Calu3 (cell line): ENCODE results near the gene GTF2A1L. TPM values are rescaled to one million over a fixed set of nuclear protein-coding genes. Genes with fewer than 3 reads are reported as not detected.

ENCODE experiments used
- BruUV-seq: library from RNA; stranded (reverse); fragments of 400-500 nt; replicated peaks from 2 replicates; lab custom pipeline; 2021; lab: Mats Ljungman, UMichigan
- CTCF ChIA-PET: fragments of 300-600 bp; sonication (Branson Sonifier 250); formaldehyde crosslinking; loops from one replicate; lab custom pipeline; 2022; ENCODE audit warnings: antibody characterized with exemption; lab: Charles Lee
- DNase-seq: peaks from one replicate; pipeline ENCODE4 v3.0.0; 2022
- H3K27ac Mint-ChIP-seq: one replicate; pipeline ENCODE4 v1.8.0; 2022; ENCODE audit warnings: mixed read lengths; ENCODE audit not compliant: unreplicated experiment
- H3K27me3 Mint-ChIP-seq: one replicate; pipeline ENCODE4 v1.8.0; 2022; ENCODE audit warnings: mixed read lengths; ENCODE audit not compliant: unreplicated experiment
- H3K36me3 Mint-ChIP-seq: one replicate; pipeline ENCODE4 v1.8.0; 2022; ENCODE audit warnings: mild to moderate bottlenecking, moderate library complexity, mixed read lengths; ENCODE audit not compliant: insufficient read depth, unreplicated experiment
- H3K4me1 Mint-ChIP-seq: one replicate; pipeline ENCODE4 v1.8.0; 2022; ENCODE audit warnings: mild to moderate bottlenecking, low read depth, mixed read lengths; ENCODE audit not compliant: unreplicated experiment
- H3K4me3 Mint-ChIP-seq: one replicate; pipeline ENCODE4 v1.8.0; 2022; ENCODE audit warnings: mild to moderate bottlenecking, low read depth, moderate library complexity, mixed read lengths; ENCODE audit not compliant: unreplicated experiment
- H3K9me3 Mint-ChIP-seq: one replicate; pipeline ENCODE4 v1.8.0; 2022; ENCODE audit warnings: low read depth, mixed read lengths; ENCODE audit not compliant: unreplicated experiment
- CTCF ChIP-seq: fragments of 200-600 bp; IDR thresholded peaks from one replicate; pipeline ENCODE4 v1.8.0; 2022; ENCODE audit warnings: antibody characterized with exemption; ENCODE audit not compliant: unreplicated experiment
- intact Hi-C: fragments of 100-400 bp; cut with micrococcal nuclease; formaldehyde crosslinking; loops from one replicate; pipeline ENCODE4 v1.10.0; 2022; ENCODE audit not compliant: unreplicated experiment
- total RNA-seq: library from RNA; stranded (reverse); gene quantifications from 2 replicates; pipeline ENCODE4 v1.2.3, GENCODE V29; 2022

The GTF2A1L gene
- total RNA-seq, 1 experiment from 2014 or later: not detected

GRCh38 chr2:48674933-48675332 is 57.3 kb downstream of the GTF2A1L start:
- H3K27me3 Mint-ChIP-seq: no peaks in the 10 kb centered on the region
- no peaks in the 10 kb centered on the region for H3K36me3 Mint-ChIP-seq
- H3K9me3 Mint-ChIP-seq: peaks cover 3% of the 10 kb centered on the region
- intact Hi-C loops: no loop called here
- no peak overlapping the region for H3K4me3 Mint-ChIP-seq
- no peak for DNase-seq
- no peaks in the 10 kb centered on the region for H3K4me1 Mint-ChIP-seq
- BruUV-seq: no TSS peak
- H3K27ac Mint-ChIP-seq: no peak overlapping the region
- no peak for TF ChIP-seq CTCF
- CTCF ChIA-PET: no interaction called here

- H3K4me1 Mint-ChIP-seq: no peaks in the 10 kb centered on the region
- TF ChIP-seq CTCF: no peak
- CTCF ChIA-PET: no interaction called here
- DNase-seq: no peak
- H3K9me3 Mint-ChIP-seq: no peaks in the 10 kb centered on the region
- H3K4me3 Mint-ChIP-seq: no peak overlapping the region
- H3K27me3 Mint-ChIP-seq: no peaks in the 10 kb centered on the region
- no TSS peak for BruUV-seq
- intact Hi-C loops: no loop called here
- no peaks in the 10 kb centered on the region for H3K36me3 Mint-ChIP-seq
- H3K27ac Mint-ChIP-seq: no peak overlapping the region
Measured at GRCh38 chr2:48677450-48677849, 59.8 kb downstream of the GTF2A1L start.

- no peaks in the 10 kb centered on the region for H3K36me3 Mint-ChIP-seq
- no TSS peak for BruUV-seq
- no peaks in the 10 kb centered on the region for H3K9me3 Mint-ChIP-seq
- CTCF ChIA-PET: no interaction called here
- TF ChIP-seq CTCF: no peak
- no peaks in the 10 kb centered on the region for H3K27me3 Mint-ChIP-seq
- no peak overlapping the region for H3K27ac Mint-ChIP-seq
- DNase-seq: no peak
- no peaks in the 10 kb centered on the region for H3K4me1 Mint-ChIP-seq
- no peak overlapping the region for H3K4me3 Mint-ChIP-seq
- intact Hi-C loops: no loop called here
Measured at GRCh38 chr2:48685126-48685525, 67.5 kb downstream of the GTF2A1L start.

GRCh38 chr2:48691935-48692691 is 74.5 kb downstream of the GTF2A1L start:
- H3K27me3 Mint-ChIP-seq: no peaks in the 10 kb centered on the region
- intact Hi-C loops: no loop called here
- H3K27ac Mint-ChIP-seq: no peak overlapping the region
- no peak for DNase-seq
- CTCF ChIA-PET: no interaction called here
- TF ChIP-seq CTCF: no peak
- BruUV-seq: no TSS peak
- H3K36me3 Mint-ChIP-seq: no peaks in the 10 kb centered on the region
- peaks cover 18% of the 10 kb centered on the region for H3K4me1 Mint-ChIP-seq
- H3K9me3 Mint-ChIP-seq: no peaks in the 10 kb centered on the region
- H3K4me3 Mint-ChIP-seq: no peak overlapping the region
